ENCODE measurements around the gene CCDC107. TPM values are rescaled to one million over a fixed set of nuclear protein-coding genes. Genes with fewer than 3 reads are reported as not detected.

Gene CCDC107
- total and polyA plus RNA-seq, 12 donors: 37.9 to 210 (median 46.9) TPM

GRCh38 chr9:35665471-35665818 is 7.4 kb downstream of the CCDC107 start:
- intact Hi-C loops (cut with DNase I): loop anchor here in 3 of 10 donors (2.0 to 10.0 kb wide), 2 partner anchors 21 to 59 kb away; no protein-coding TSS in a partner anchor
- Histone ChIP-seq H3K9me3 (no peaks in the 10 kb centered on the region), H3K27ac (peak overlapping the region in 8 of 10 donors; percentile 31 to 78 (median 61)), H3K27me3 (no peaks in the 10 kb centered on the region), H3K4me3 (peak overlapping the region in 9 of 10 donors; percentile 36 to 67 (median 58)), H3K4me1 (peaks cover 0 to 43% (median 28%) of the 10 kb centered on the region in 9 donors), H3K36me3 (peaks cover 0 to 22% (median 5%) of the 10 kb centered on the region in 9 donors)
- no peak for TF ChIP-seq CTCF (IDR thresholded peaks at IDR 0.05)
- ATAC-seq (no peak), DNase-seq (no peak)
- WGBS, 2 donors: 32 to 34% methylated on average over 5 of the region's 5 CpGs

GRCh38 chr9:35666045-35666444 is 8.0 kb downstream of the CCDC107 start:
- H3K4me1 ChIP-seq: peaks cover 0 to 38% (median 22%) of the 10 kb centered on the region in 9 donors
- ATAC-seq (no peak), DNase-seq (no peak)
- H3K27ac ChIP-seq: no peak overlapping the region
- no peaks in the 10 kb centered on the region for H3K9me3 ChIP-seq
- TF ChIP-seq CTCF (IDR thresholded peaks at IDR 0.05): no peak
- no peak overlapping the region for H3K4me3 ChIP-seq
- peaks cover 0 to 16% (median 0%) of the 10 kb centered on the region in 9 donors for H3K36me3 ChIP-seq
- intact Hi-C loops (cut with DNase I): loop anchor here in 2 of 10 donors (10.0 kb wide), 1 partner anchor 59 kb away; no protein-coding TSS in a partner anchor
- 70 to 71% methylated on average over 1 of the region's 1 CpG for WGBS, 2 donors
- no peaks in the 10 kb centered on the region for H3K27me3 ChIP-seq

- TF ChIP-seq CTCF (IDR thresholded peaks at IDR 0.05): no peak
- H3K4me3 ChIP-seq: no peak overlapping the region
- ATAC-seq: no peak
- intact Hi-C loops (cut with DNase I): loop anchor here in 2 of 10 donors (10.0 kb wide), 1 partner anchor 58 kb away; no protein-coding TSS in a partner anchor
- 92% methylated on average over 5 of the region's 5 CpGs for WGBS, 2 donors
- H3K9me3 ChIP-seq: no peaks in the 10 kb centered on the region
- H3K27ac ChIP-seq: no peak overlapping the region
- peaks cover 0 to 33% (median 18%) of the 10 kb centered on the region in 9 donors for H3K4me1 ChIP-seq
- H3K36me3 ChIP-seq: peaks cover 0 to 11% (median 0%) of the 10 kb centered on the region in 9 donors
- DNase-seq: no peak
- no peaks in the 10 kb centered on the region for H3K27me3 ChIP-seq
Observed at GRCh38 chr9:35666549-35666948, 8.5 kb downstream of the CCDC107 start.

- Histone ChIP-seq H3K36me3 (no peaks in the 10 kb centered on the region), H3K27me3 (no peaks in the 10 kb centered on the region), H3K4me3 (no peak overlapping the region), H3K27ac (no peak overlapping the region), H3K9me3 (no peaks in the 10 kb centered on the region), H3K4me1 (peaks cover 0 to 21% (median 15%) of the 10 kb centered on the region in 9 donors)
- WGBS, 2 donors: 96 to 99% methylated on average over 3 of the region's 3 CpGs
- no peak for TF ChIP-seq CTCF (IDR thresholded peaks at IDR 0.05)
- intact Hi-C loops (cut with DNase I): loop anchor here in 2 of 10 donors (10.0 kb wide), 1 partner anchor 57 kb away; no protein-coding TSS in a partner anchor
- ATAC-seq: no peak
- DNase-seq: no peak
Observed at GRCh38 chr9:35667939-35668338, 9.8 kb downstream of the CCDC107 start.
